H1 (cell line): ENCODE results near the gene TRAPPC12.

ENCODE experiments used
- ATF2 ChIP-seq: IDR thresholded peaks from 2 replicates; pipeline ENCODE4 v1.6.1; 2012; ENCODE audit warnings: low read length, inconsistent platforms
- CBX8 ChIP-seq: fragments of 300-800, 300-1000 bp; sonication (generic); IDR thresholded peaks from 2 replicates; pipeline ENCODE4 v1.7.1; 2016; ENCODE audit warnings: low read depth, low read length, borderline replicate concordance
- CTCF ChIP-seq, 3 experiments: IDR thresholded peaks; 1 replicate in 2 of 3; 2 replicates in 1 of 3; pipeline versions ENCODE4 v1.5.1 to v1.6.1; 2011; ENCODE audit warnings: low read length in 3 of 3, mild to moderate bottlenecking in 3 of 3, inconsistent platforms in 2 of 3, low read depth in 1 of 3, moderate library complexity in 1 of 3; ENCODE audit not compliant: insufficient read depth in 1 of 3; ENCODE audit errors: control extremely low read depth in 1 of 3
- EZH2 ChIP-seq: fragments of 200-600 bp; sonication (generic); IDR thresholded peaks from 2 replicates; pipeline ENCODE4 v1.7.1; 2012; ENCODE audit warnings: low read depth, mild to moderate bottlenecking, moderate library complexity, low read length, inconsistent platforms; ENCODE audit not compliant: severe bottlenecking
- GABPA ChIP-seq: IDR thresholded peaks from 2 replicates; pipeline ENCODE4 v1.6.1; 2011; ENCODE audit warnings: mild to moderate bottlenecking, low read length, moderate library complexity, borderline replicate concordance; ENCODE audit not compliant: insufficient read depth
- HDAC6 ChIP-seq: IDR thresholded peaks from one replicate; pipeline ENCODE4 v1.7.1; 2012; ENCODE audit warnings: low read depth, mild to moderate bottlenecking, inconsistent platforms, low read length, moderate library complexity
- KDM1A ChIP-seq: fragments of 200-600, 300-600 bp; sonication (generic); IDR thresholded peaks from 2 replicates; pipeline ENCODE4 v1.7.1; 2016; ENCODE audit warnings: mild to moderate bottlenecking, low read length, borderline replicate concordance
- TCF12 ChIP-seq: IDR thresholded peaks from 2 replicates; pipeline ENCODE4 v1.6.1; 2011; ENCODE audit warnings: low read depth, mild to moderate bottlenecking, low read length
- USF2 ChIP-seq: IDR thresholded peaks from 2 replicates; pipeline ENCODE4 v1.6.1; 2011; ENCODE audit warnings: low read length, improper control_type of control experiment

GRCh38 chr2:3414133-3414860, 34.8 kb downstream of the TRAPPC12 start:
- TF ChIP-seq EZH2 (no peak), CTCF (IDR thresholded peaks at IDR 0.05; ENCODE audit: control extremely low read depth in 1 of 3, insufficient read depth in 1 of 3, low read depth in 1 of 3, low read length in 3 of 3) (no peak), ATF2 (no peak), HDAC6 (no peak), TCF12 (no peak), USF2 (no peak), CBX8 (no peak), KDM1A (no peak), GABPA (no peak)
